Type B pancreatic cell (in vitro differentiated cells): Measurements from ENCODE around the gene GNAO1. TPM values are rescaled to one million over a fixed set of nuclear protein-coding genes. Genes with fewer than 3 reads are reported as not detected.

Experiments used
- DNase-seq: peaks from one replicate; pipeline ENCODE4 v3.0.0; 2021; ENCODE audit warnings: mixed read lengths; ENCODE audit not compliant: unreplicated experiment; ENCODE audit errors: extremely low spot score
- H3K27ac Mint-ChIP-seq: 2 replicates; pipeline ENCODE4 v1.8.0; 2021; ENCODE audit warnings: mild to moderate bottlenecking, mixed read lengths
- H3K27me3 Mint-ChIP-seq: 2 replicates; pipeline ENCODE4 v1.8.0; 2021; ENCODE audit warnings: mixed read lengths
- H3K36me3 Mint-ChIP-seq: 2 replicates; pipeline ENCODE4 v1.8.0; 2021; ENCODE audit warnings: mixed read lengths
- H3K4me1 Mint-ChIP-seq: one replicate; pipeline ENCODE4 v1.8.0; 2021; ENCODE audit warnings: mixed read lengths; ENCODE audit not compliant: unreplicated experiment
- H3K4me3 Mint-ChIP-seq: 2 replicates; pipeline ENCODE4 v1.8.0; 2021; ENCODE audit warnings: mild to moderate bottlenecking, mixed read lengths
- H3K9me3 Mint-ChIP-seq: 2 replicates; pipeline ENCODE4 v1.8.0; 2021; ENCODE audit warnings: mixed read lengths
- CTCF ChIP-seq: fragments of 200-600 bp; sonication (generic); conservative IDR thresholded peaks from 2 replicates; pipeline ENCODE4 v1.5.0; 2021; ENCODE audit warnings: antibody characterized with exemption, mild to moderate bottlenecking
- total RNA-seq: library from RNA; stranded (reverse); gene quantifications from 2 replicates; pipeline ENCODE4 v1.2.1, GENCODE V29; 2021; ENCODE audit warnings: low replicate concordance

GNAO1 gene
- total RNA-seq, 1 donor from 2014 or later, result 13.2 TPM

GRCh38 chr16:56346131-56346890 lies 155.0 kb downstream of the GNAO1 start:
- Mint-ChIP-seq H3K4me1 (no peaks in the 10 kb centered on the region), H3K4me3 (no peak overlapping the region), H3K27me3 (no peaks in the 10 kb centered on the region), H3K36me3 (no peaks in the 10 kb centered on the region), H3K27ac (no peak overlapping the region), H3K9me3 (no peaks in the 10 kb centered on the region)
- DNase-seq, result no peak
- no peak for TF ChIP-seq CTCF

DNA sequence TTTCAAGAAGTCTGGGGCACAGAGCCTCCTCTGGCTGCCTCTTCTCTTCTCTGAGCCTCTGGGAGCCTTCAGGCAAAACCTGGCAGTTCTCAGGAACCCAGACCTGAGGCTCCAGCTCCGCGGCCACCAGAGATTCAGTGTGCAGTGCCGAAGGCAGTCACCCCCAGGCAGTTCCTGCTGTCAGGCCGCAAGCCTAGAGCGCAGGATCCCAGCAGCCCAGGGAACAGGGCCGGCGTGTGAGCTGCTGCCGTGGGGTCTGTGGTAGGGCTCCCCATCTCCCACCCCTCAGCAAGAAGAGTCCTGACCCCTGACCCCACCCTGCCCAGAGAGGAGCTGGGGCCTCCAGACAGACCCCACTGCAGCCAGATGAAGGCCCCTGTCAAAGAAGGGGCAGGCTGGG lies 155.9 kb downstream of the GNAO1 start:
- Mint-ChIP-seq H3K36me3 (no peaks in the 10 kb centered on the region), H3K4me1 (no peaks in the 10 kb centered on the region), H3K9me3 (no peaks in the 10 kb centered on the region), H3K27me3 (no peaks in the 10 kb centered on the region), H3K4me3 (no peak overlapping the region), H3K27ac (no peak overlapping the region)
- no peak for TF ChIP-seq CTCF
- no peak for DNase-seq

- no peak for DNase-seq
- no peaks in the 10 kb centered on the region for H3K4me1 Mint-ChIP-seq
- no peak overlapping the region for H3K4me3 Mint-ChIP-seq
- no peaks in the 10 kb centered on the region for H3K36me3 Mint-ChIP-seq
- H3K27me3 Mint-ChIP-seq, result no peaks in the 10 kb centered on the region
- no peak for TF ChIP-seq CTCF
- no peak overlapping the region for H3K27ac Mint-ChIP-seq
- no peaks in the 10 kb centered on the region for H3K9me3 Mint-ChIP-seq
Measured at GRCh38 chr16:56347670-56348069, 156.4 kb downstream of the GNAO1 start.

- Mint-ChIP-seq H3K4me3 (no peak overlapping the region), H3K27ac (no peak overlapping the region), H3K27me3 (no peaks in the 10 kb centered on the region), H3K9me3 (no peaks in the 10 kb centered on the region), H3K36me3 (no peaks in the 10 kb centered on the region), H3K4me1 (no peaks in the 10 kb centered on the region)
- DNase-seq, result no peak
- TF ChIP-seq CTCF, result no peak
Measured at GRCh38 chr16:56348168-56349085, 157.1 kb downstream of the GNAO1 start.

- Mint-ChIP-seq H3K4me3 (no peak overlapping the region), H3K4me1 (no peaks in the 10 kb centered on the region), H3K9me3 (no peaks in the 10 kb centered on the region), H3K36me3 (no peaks in the 10 kb centered on the region), H3K27me3 (no peaks in the 10 kb centered on the region), H3K27ac (peak overlapping the region; percentile 54)
- DNase-seq, result no peak
- peak; percentile 26 for TF ChIP-seq CTCF
Measured at GRCh38 chr16:56349086-56349415, 157.8 kb downstream of the GNAO1 start.
